ENCODE measurements around the gene PPFIA3.

- no peak for TF ChIP-seq CTCF (IDR thresholded peaks at IDR 0.05; ENCODE audit: low read depth, low read length)
- TF ChIP-seq POLR2A (IDR thresholded peaks at IDR 0.05; ENCODE audit: extremely low read depth, insufficient read length) = no peak
These were observed 31.6 kb downstream of the PPFIA3 start for GRCh38 chr19:49150944-49151243.

Measured in NB4 (cell line).